Placental pericyte (primary cell): Measurements from ENCODE around the gene MYO10. TPM values are rescaled to one million over a fixed set of nuclear protein-coding genes. Genes with fewer than 3 reads are reported as not detected.

Experiments used
- small RNA-seq: library from RNA; depleted of rRNA; stranded (forward); fragments of <200 nt; gene quantifications from one replicate; pipeline ENCODE3, GENCODE V24; 2012; ENCODE audit warnings: low replicate concordance
- total RNA-seq: library from RNA; depleted of rRNA; stranded (reverse); fragments of >200 nt; gene quantifications from 2 replicates; pipeline ENCODE4 v1.2.3, GENCODE V29; 2012

Gene MYO10
- total RNA-seq = 239 and 265 TPM in 2 replicates

GRCh38 chr5:16936150-16936988, at the start of gene MYO10:
Gene MYO10, minus strand, starts transcription at chr5:16936288. Its CDS starts 480 bp downstream, at chr5:16935808.

DNA sequence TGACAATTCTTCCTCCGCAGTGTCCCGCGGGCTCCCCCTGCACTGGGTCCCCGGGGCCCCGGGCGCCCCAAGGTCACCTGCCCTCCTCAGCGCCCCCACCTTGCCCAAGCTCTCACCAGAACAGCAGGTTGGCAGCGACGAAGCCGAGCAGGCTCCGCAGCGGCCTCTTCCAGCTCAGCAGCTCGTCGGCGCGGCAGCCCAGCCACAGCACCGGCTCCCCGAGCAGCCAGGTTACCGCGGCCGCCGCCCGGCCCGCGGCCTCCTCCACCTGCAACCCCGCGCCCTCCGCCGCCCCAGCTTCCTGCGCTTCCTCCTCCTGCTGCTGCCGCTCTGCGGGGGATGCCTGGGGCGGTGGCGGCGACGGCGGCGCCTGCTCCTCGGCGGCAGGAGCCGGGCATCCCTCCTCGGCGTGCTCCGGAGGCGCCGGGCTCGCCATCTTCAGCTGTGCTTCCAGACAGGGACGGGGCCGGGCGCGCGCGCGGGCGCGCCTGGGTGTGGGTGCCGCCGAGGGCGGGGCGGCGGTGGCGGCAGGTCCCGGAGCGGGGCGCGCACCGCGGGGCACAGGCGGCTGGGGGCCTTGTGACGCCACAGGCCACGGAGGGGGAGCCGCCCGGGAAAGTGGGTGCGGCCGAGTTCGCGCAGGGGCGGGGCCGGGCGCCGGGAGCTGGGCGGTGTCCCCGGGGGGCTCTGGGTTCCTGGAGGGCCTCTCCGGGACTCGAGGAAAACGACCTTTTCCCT, 319.4 kb downstream of the MYO10 start, which contains the start of gene RETREG1:
TSS of gene RETREG1 (minus strand) at position 462 of the 738 bp plus-strand sequence. CDS start at position 436, 26 bp downstream.

Small RNA genes lying within 50 kb of the gene (small RNA-seq; reads per million reads assigned to genes)
- gene RF00019 = not detected
- gene RNA5SP179 = 0.10 reads per million
- gene RNU6-660P = not detected
